Mammary microvascular endothelial cell (primary cell): ENCODE measurements around the gene C2CD4D. TPM values are rescaled to one million over a fixed set of nuclear protein-coding genes. Genes with fewer than 3 reads are reported as not detected.

Experiments
- total RNA-seq: library from RNA; depleted of rRNA; stranded (reverse); fragments of >200 nt; gene quantifications from 2 replicates; pipeline ENCODE4 v1.2.3, GENCODE V29; 2015

Gene C2CD4D
- not detected in 2 replicates for total RNA-seq

GRCh38 chr1:151839457-151840403 is at the start of gene C2CD4D:
Gene C2CD4D, minus strand, starts transcription at chr1:151839820. Its CDS starts 831 bp downstream, at chr1:151838989.

GRCh38 chr1:151853411-151853943 is 13.9 kb upstream of the C2CD4D start, which contains the start of gene THEM5:
Gene THEM5, minus strand, starts transcription at chr1:151853712. Its CDS starts 147 bp downstream, at chr1:151853565.

GRCh38 chr1:151831605-151832004 is 8.0 kb downstream of the C2CD4D start, which contains the start of gene RORC:
Gene RORC, minus strand, starts transcription at chr1:151831802. Its CDS starts 38 bp downstream, at chr1:151831764.

GRCh38 chr1:151805066-151805820 is 34.4 kb downstream of the C2CD4D start, which contains the start of gene LINGO4:
Gene LINGO4, minus strand, starts transcription at chr1:151805419. Its CDS starts 2,715 bp downstream, at chr1:151802704.

GRCh38 chr1:151790071-151790939 is 49.3 kb downstream of the C2CD4D start, which contains the start of gene TDRKH:
Gene TDRKH, minus strand, starts transcription at chr1:151790500. Its CDS starts 7,478 bp downstream, at chr1:151783022.

Other genes with a start within 250 kb of the C2CD4D start
- 11.6 and 11.8 TPM in 2 replicates for gene SNX27, start 227.8 kb downstream of the C2CD4D start, total RNA-seq
- gene CELF3, start 123.0 kb downstream of the C2CD4D start, total RNA-seq, result not detected in 2 replicates
- gene RIIAD1, start 118.3 kb downstream of the C2CD4D start, total RNA-seq, result not detected in 2 replicates
- 101 and 132 TPM in 2 replicates for gene MRPL9, start 76.3 kb downstream of the C2CD4D start, total RNA-seq
- gene TDRKH, start 49.3 kb downstream of the C2CD4D start, total RNA-seq, result 4.5 and 5.6 TPM in 2 replicates
- not detected in 2 replicates for gene LINGO4, start 34.4 kb downstream of the C2CD4D start, total RNA-seq
- not detected in 2 replicates for gene RORC, start 8.0 kb downstream of the C2CD4D start, total RNA-seq
- gene THEM5, start 13.9 kb upstream of the C2CD4D start, total RNA-seq, result not detected in 2 replicates
- 12.5 and 22.9 TPM in 2 replicates for gene THEM4, start 69.7 kb upstream of the C2CD4D start, total RNA-seq
- gene S100A10, start 154.0 kb upstream of the C2CD4D start, total RNA-seq, result 277 and 293 TPM in 2 replicates
- gene S100A11, start 197.2 kb upstream of the C2CD4D start, total RNA-seq, result 524 TPM in 2 replicates
- not detected in 2 replicates for gene TCHHL1, start 249.2 kb upstream of the C2CD4D start, total RNA-seq